Renal cortex interstitium (tissue), 11 donors: Measurements from ENCODE around the gene TREH. TPM values are rescaled to one million over a fixed set of nuclear protein-coding genes. Genes with fewer than 3 reads are reported as not detected.

Experiments
- DNase-seq, 11 donors: peaks; one replicate each; pipeline ENCODE4 v3.0.0-alpha.2; 2013; ENCODE audit warnings: low read depth in 9 of 11, low spot score in 4 of 11; ENCODE audit errors: extremely low read depth in 1 of 11
- polyA plus RNA-seq, 3 donors: library from polyadenylated mRNA; unstranded; fragments of 120-200 nt; gene quantifications; one replicate each; pipeline ENCODE4 v1.2.1, GENCODE V29; 2013; ENCODE audit not compliant: insufficient read length in 3 of 3

Gene TREH
- polyA plus RNA-seq, 3 donors, result 0.43 to 2.9 (median 0.90) TPM

DNA sequence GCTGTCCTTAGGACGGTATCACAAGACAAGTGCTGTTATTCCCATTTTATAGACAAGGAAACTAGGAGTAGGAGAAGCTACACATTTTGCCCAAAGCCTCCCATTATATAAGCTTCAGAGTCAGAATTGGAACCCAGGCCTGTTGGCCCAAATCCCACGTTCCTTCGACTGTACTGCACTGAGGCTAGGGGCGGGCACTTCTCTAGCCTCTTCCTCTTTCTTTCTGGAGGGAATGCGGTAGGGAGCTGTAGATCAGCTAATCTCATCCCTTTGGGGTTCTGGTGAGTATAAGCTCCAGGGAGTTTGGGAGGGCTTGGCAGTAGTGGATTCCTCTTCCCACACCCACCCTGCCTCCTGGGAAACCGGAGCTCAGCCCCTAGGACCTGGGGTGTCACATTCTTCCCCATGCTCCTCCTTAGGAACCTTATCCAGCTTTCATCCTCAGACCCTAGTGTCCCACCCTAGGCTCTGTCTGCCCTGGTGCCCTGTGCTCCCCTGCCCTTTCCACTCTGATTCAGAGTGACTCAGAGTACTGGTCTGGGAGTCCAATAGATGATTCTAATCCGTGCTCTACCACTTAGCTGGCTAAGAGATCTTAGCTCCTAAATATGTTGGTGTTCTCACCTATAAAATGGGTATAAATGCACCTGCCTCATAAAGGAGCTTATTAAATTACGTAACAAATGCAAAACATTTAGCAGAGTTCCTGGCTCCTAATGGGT is 42.7 kb downstream of the TREH start:
- no peak for DNase-seq

DNA sequence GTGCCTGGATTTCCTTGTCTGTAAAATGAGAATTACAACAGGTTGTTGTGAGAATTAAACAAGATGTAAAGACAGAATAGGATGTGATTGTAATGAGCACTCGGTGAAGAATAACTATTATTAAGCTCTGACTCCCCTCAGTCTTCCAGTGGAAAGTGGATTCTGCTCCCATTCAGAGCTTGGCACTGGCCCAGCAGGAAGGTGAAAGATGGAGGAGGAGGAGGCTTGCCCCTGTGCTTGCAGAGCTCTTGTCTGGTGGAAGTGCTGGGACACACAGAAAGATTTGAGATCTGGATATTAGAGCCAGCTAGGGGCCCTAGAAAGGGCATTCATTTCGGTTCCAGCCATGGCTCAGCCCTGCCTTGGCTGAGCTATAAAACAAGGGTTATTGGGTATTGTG is 43.8 kb downstream of the TREH start:
- no peak for DNase-seq

DNA sequence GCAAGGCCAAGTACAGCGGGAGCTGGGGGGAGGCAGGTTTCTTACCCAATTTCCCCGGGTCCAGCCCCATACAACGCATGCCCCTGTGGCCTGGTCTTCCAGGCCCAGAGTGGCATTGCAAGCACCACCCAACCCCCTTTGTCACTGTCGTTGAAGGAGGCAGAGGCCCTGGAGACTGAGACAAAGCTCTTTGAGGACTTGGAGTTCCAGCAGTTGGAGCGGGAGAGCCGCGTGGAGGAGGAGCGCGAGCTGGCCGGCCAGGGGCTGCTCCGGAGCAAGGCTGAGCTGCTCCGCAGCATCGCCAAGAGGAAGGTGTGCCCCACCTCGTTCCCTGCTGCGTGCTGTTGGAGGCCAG is 44.2 kb downstream of the TREH start:
- no peak for DNase-seq

DNA sequence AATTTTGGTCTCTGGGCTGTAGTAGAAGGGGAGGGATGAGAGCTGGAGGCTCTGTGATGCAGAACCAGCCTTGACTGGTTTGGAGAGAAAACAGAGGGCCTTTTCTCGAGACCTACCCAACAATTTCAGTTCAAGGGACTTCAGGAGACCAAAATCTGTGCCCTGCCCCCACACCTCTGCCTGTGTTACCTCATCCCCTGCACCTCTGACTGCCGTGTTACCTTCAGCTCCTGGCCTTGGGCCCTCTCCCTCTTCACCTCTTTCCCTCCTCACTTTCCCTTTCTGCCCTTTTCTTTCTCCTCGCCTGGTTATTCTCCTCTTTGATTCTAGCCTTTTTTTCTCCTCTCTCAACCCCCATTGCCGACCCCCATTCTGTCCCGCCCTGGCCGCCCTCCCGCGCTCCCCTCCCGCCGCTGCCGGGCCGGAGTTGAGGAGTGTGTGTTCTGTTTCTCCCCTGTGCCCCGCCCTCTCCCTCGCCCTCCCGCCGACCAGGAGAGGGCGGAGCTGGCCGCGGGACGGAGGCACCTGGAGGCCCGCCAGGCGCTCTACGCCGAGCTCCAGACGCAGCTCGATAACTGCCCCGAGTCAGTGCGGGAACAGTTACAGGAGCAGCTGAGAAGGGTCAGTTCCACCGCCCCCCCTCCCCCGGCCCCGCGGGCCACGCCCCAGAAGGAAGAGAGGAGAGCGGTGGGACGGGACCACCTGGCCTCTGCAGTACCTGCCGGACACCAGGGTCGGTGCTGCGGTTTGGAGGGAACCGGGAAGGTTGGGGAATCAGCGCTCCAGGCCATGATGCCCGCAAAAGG is 44.8 kb downstream of the TREH start:
- DNase-seq, result peak in 5 of 11 donors; percentile 67 to 71 (median 70)

DNA sequence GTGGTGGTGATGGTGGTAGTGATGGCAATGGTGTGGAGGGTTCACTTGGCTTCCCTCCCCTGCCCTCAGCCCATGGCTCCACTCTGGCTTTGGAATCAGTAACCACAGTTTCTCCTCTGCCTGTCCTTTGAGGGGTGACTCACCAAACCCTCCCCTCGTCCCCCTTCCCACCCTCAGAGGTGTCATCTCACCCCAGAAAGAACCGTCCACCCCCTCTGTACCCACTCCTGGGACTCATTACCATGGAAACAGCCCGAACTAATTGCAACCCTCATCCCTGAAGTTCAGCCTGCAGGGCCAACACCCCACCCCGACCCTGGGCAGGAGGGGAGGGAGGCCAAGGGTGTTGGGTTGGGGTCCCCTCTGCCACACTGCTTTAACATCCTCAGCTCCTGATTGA is 45.5 kb downstream of the TREH start:
- no peak for DNase-seq

DNA sequence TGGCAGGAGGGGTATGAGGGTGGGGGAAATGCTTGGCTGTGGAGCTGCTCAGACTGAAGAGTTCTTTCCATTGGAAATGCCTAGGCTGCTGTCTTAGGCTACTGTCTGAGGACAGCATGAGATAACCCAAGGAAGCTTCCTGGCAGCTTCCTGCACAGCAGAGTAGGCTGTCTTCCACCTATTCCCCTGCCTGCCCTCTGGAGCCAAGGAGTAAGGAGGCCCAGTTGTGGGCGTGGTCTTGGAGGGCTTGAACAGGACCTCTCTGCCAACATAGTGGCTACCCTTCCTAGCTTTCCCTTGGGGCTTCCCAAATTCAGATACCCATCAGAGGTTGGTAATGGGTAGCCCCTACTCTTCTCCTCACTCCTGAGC is 46.1 kb downstream of the TREH start:
- no peak for DNase-seq

DNA sequence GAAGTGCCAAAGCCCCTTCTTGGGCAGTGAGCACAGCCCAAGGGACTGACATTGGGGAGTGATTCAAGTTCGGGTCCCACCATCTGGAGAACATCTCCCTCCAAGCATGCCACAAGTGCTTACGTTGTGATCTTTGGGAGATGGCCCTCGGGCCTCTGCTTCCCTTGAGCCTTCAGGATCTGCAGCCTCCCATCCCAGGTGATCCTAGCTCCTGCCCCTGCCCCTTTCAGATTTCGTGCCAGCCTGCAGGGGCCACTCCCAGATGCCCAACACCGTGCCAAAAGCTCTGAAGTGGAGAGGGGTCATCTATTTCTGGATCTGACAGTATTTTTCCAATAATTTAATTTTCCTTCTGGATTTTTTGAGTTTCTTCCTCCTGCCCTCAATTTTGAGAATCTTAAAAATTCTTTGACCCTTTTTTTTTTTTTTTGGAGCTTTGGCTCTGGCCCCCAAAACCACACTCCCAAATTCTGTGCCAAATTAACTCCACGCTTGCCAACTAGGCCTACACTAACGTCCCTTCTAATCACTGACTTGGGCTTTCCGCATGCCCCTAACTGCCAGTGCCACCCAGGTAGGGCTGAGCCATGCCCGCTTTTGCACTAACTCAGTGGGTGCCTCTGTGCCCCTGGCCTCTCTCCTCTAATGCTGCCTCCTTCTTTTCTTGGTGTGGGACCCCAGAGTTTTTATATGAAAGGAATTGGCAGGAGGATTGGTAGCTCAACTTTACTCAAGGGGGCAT is 46.7 kb downstream of the TREH start:
- DNase-seq, result no peak

DNA sequence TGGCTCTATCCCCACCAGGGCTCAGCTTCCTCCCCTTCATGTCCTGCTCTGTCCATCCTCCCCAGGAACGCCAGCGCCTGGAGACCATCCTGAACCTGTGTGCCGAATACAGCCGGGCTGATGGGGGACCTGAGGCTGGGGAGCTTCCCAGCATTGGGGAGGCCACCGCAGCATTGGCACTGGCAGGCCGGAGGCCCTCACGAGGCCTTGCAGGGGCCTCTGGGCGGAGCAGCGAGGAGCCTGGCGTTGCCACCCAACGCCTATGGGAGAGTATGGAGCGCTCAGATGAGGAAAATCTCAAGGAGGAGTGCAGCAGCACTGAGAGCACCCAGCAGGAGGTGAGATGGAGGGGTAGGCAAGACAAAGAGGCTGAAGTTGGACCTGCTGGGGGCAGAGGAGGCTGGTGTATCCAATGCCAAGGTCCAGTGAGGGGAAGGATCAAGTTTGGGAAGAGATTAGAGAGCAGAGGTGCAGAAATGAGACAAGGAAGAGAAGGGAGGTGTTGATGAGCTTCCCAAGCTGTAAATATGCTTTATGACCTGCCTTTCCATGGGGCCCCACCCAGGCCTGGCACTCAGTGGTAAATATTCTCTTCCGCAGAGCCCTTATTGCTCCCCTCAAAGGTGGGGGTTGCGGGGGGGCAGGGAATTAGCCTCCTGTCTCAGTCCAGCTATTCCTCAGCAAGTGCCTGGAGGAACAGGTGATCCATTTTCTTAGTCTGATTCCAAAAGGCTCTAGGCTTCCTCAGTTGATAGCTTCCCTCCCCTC is 48.1 kb downstream of the TREH start:
- DNase-seq, result no peak

DNA sequence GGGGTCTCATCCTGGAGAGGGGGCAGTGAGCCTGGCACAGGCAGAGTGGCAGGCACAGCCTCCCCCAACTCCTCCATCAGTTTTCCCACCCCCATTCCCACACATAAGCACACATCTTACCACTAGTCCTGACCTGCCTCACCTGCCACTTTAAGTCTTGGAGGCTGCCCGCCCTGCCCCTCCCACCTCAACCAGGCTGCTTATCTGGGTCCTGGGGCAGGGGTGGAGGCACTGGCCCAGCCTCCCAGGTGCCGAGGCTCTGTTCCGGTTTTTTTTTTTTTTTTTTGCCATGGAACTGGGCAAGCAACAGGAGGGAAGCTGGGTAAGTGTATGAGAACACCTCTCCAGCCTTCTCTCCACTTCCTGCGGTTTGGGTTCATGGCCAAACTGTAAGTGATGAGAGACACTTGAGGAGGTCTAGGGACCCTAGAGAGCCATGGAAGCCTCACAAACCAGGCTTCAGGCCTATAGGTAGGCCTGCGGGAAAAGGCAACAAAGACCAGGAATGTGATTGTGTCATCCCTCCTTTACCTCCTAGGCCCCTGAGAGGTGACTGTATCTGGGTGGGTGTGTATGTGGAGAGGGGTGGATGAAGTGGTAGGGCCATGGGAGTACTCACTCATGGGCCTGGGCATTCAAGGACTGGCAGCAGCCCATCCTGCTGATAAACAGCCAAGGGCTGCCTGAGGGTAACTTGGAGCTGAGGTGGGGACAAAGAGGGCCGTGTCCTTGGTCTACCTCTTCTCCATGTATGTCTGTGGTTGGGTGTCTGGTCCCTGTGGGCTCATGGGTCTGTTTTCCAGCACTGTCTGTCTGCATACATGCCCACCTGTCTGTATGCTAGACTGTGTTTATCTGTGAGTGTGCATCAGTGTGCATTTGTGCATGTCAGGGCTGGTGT is 49.4 kb downstream of the TREH start:
- DNase-seq, result no peak

DNA sequence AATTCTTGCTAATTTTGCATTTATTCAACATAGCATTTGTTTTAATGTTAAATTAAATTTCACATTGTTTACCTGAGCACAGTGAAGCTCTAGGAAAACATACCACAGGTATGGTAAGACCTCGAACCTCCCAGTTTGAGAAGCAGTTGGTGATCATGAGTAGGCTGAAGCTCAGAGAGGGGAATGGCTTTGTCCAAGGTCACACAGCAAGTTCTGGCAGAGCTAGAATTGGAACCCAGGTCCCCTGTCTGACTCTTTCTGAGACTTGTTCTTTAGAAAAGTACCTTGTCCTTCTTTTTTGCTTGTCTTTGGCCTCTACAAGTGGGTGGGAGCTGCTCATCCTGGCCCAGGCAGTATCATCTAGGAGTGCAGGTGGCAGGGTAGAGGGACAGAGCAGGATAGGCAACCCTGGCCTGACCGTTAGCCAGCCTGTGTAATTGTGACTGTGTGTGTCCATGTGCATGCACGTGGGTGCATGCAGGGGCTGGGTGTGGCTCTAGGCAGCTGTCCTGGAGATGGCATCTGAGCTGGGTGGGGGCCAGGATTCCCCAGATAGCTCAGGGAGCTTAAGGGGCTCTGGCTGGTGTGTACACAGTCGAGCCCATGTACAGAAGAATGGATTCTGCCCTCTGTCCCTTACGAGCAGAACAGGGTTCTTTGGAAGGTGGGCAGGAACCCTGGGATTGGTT is 50.4 kb downstream of the TREH start:
- no peak for DNase-seq

DNA sequence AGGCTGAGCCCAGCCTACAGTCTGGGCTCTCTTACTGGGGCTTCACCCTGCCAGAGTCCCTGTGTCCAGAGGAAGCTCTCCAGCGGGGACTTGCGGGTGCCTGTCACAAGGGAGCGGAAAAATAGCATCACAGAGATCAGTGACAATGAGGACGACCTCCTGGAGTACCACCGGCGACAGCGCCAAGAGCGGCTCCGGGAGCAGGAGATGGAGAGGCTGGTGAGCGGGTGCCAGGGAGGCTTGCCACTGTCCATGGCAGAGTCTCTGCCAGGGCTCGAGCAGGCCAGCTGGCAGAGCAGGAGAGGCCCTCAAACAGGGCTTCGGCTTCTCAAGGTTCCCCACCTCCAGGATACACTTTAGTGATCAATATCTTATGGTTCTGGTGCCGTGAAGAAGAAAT is 51.0 kb downstream of the TREH start:
- DNase-seq, result no peak

DNA sequence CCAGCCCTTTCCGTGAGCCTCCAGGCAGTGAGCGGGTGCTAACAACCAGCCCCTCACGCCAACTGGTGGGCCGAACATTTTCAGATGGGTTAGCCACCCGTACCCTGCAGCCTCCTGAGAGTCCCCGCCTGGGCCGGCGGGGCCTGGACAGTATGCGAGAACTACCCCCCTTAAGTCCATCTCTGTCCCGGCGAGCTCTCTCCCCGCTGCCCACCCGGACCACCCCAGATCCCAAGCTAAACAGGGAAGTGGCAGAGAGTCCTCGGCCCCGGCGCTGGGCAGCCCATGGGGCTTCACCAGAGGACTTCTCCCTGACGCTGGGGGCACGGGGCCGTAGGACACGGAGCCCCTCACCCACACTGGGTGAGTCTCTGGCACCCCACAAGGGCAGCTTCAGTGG is 51.4 kb downstream of the TREH start:
- DNase-seq, result no peak

DNA sequence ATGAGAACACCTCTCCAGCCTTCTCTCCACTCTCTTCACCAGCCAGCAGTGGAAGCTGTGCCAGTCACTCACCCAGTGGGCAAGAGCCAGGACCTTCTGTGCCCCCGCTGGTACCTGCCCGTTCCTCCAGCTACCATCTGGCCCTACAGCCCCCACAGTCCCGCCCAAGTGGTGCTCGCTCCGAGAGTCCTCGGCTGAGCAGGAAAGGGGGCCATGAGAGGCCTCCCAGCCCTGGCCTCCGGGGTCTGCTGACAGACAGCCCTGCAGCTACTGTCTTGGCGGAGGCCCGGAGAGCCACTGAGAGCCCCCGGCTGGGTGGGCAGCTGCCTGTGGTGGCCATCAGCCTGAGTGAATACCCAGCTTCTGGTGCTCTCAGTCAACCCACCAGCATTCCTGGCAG is 51.9 kb downstream of the TREH start:
- no peak for DNase-seq

DNA sequence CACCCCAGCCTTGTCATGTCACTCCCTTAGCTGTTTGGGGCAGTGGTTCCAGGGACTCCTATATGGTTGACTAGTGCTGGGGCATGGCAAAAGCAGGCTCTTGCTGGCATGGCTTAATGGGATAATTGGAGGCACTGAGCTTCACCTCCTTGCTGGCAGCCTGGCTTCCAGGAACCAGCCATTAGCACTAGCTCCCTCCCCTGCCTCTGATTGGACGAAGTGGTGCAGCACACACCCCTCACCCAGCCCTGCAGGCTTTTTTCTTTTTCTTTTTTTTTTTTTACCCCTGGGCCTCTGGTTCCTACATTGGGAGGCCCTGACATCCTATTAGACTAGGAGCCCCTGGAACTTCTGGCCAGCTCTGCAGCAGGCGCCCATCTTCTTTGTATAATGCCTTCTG is 53.5 kb downstream of the TREH start:
- no peak for DNase-seq

DNA sequence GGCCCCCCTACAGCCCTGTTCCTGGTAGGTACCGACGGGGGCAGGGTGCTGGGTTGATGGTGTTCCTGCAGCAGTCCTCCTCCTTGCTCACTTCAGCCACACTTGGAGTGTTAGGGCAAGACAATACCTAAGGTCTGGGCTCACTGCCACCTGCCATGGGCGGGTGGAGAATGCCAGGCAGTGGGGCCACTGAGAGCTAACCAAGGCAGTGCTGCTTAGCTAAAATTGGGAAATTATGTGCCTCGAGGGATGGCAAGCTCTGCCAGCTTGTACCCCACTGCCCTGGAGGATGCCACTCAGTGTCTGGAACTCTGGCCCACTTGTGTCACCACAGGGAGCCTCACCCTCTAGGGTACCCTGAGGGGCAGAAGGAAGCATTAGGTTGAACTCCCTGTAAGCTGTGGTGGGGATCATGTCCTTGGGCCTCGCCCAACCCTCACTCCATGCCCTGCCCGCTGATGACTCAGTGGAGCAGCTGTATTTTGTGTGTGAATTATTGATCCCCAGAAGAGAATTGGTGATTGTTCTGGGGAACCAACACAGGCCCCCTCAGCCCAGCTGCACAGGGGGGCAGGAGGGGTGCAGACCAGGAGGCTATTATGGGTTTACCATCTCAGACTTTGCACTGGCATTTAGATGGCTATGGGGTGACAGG is 54.3 kb downstream of the TREH start:
- DNase-seq, result no peak

DNA sequence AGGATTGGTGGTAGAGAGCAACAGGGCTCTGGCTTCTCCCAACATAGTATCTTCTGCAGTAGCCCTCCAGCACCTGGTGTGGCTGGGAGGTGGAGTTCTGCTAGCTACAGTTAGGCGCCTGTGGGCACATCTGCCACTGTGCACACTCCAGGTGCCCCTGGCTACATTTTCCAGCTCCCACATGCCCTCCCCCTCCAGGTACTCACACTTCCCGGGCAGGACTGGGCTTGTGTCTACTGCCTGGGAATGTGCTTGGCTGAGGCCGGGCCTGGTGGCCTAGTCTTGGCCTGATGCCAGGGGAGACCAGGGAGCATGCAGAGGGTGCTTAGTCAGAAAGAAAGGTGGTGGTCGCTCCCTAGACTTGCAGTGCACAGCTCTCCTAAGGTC is 56.2 kb downstream of the TREH start:
- DNase-seq, result no peak
